ENCODE results near the gene TFAP2C.

The TFAP2C gene

GRCh38 chr20:56687061-56687460 lies 58.0 kb downstream of the TFAP2C start:
- TF ChIP-seq, protein P1, sequence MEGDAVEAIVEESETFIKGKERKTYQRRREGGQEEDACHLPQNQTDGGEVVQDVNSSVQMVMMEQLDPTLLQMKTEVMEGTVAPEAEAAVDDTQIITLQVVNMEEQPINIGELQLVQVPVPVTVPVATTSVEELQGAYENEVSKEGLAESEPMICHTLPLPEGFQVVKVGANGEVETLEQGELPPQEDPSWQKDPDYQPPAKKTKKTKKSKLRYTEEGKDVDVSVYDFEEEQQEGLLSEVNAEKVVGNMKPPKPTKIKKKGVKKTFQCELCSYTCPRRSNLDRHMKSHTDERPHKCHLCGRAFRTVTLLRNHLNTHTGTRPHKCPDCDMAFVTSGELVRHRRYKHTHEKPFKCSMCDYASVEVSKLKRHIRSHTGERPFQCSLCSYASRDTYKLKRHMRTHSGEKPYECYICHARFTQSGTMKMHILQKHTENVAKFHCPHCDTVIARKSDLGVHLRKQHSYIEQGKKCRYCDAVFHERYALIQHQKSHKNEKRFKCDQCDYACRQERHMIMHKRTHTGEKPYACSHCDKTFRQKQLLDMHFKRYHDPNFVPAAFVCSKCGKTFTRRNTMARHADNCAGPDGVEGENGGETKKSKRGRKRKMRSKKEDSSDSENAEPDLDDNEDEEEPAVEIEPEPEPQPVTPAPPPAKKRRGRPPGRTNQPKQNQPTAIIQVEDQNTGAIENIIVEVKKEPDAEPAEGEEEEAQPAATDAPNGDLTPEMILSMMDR (IDR thresholded peaks at IDR 0.05; ENCODE audit: borderline replicate concordance, extremely low read depth, low read length, poor library complexity, severe bottlenecking) = no peak
- no peak for TF ChIP-seq EZH2 (IDR thresholded peaks at IDR 0.05; ENCODE audit: borderline replicate concordance, low read depth, low read length, severe bottlenecking)
- H4K20me1 ChIP-seq (ENCODE audit: insufficient read depth, low read length) = no peaks in the 10 kb centered on the region
- H2AFZ ChIP-seq (ENCODE audit: low read depth, low read length) = no peak overlapping the region
- DNase-seq (no peak), ATAC-seq (ENCODE audit: insufficient read depth, low read depth) (no peak)
- no peaks in the 10 kb centered on the region for H3K79me2 ChIP-seq (ENCODE audit: insufficient read depth, low read length)
- H3K36me3 ChIP-seq (ENCODE audit: insufficient read depth, low read length) = no peaks in the 10 kb centered on the region
- no peaks in the 10 kb centered on the region for H3K4me1 ChIP-seq (ENCODE audit: insufficient read depth, low read length)
- H3K27me3 ChIP-seq (ENCODE audit: insufficient read depth, low read length, poor library complexity) = no peaks in the 10 kb centered on the region
- H3K4me2 ChIP-seq (ENCODE audit: insufficient read depth, low read length) = no peak overlapping the region
- no peak overlapping the region for H3K9ac ChIP-seq (ENCODE audit: low read depth, low read length)
- no peak overlapping the region for H3K27ac ChIP-seq (ENCODE audit: low read length)
- no peak overlapping the region for H3K4me3 ChIP-seq (ENCODE audit: low read depth in 1 of 2, low read length in 2 of 2)
- H3K9me3 ChIP-seq (ENCODE audit: insufficient read depth, low read length, severe bottlenecking) = no peaks in the 10 kb centered on the region

DNA sequence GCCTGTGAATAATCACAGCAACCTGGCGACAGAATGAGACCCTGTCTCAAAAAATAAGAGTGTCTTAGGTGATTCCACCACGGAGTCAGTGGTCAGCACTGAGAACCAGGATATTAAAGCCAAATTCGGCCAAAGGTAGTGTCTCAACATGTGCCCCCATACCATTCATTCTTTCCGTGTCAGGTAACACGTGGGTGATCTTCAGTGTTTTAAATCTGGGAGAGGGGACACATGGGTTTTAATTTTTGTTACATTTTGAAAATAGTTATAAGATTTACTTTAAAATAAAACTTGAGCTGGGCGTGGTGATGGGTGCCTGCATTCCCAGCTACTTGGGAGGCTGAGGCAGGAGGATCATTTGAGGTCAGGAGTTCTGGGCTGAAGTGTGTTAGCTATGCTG lies 59.0 kb downstream of the TFAP2C start:
- no peak for TF ChIP-seq EZH2 (IDR thresholded peaks at IDR 0.05; ENCODE audit: borderline replicate concordance, low read depth, low read length, severe bottlenecking)
- TF ChIP-seq, protein P1 (IDR thresholded peaks at IDR 0.05; ENCODE audit: borderline replicate concordance, extremely low read depth, low read length, poor library complexity, severe bottlenecking) = no peak
- no peak for ATAC-seq (ENCODE audit: insufficient read depth, low read depth)

More for the DNA sequence above, 59.0 kb downstream of the TFAP2C start:
- Histone ChIP-seq H3K4me3 (ENCODE audit: low read depth in 1 of 2, low read length in 2 of 2) (no peak overlapping the region), H2AFZ (ENCODE audit: low read depth, low read length) (no peak overlapping the region), H3K9ac (ENCODE audit: low read depth, low read length) (no peak overlapping the region), H3K9me3 (ENCODE audit: insufficient read depth, low read length, severe bottlenecking) (no peaks in the 10 kb centered on the region), H3K79me2 (ENCODE audit: insufficient read depth, low read length) (no peaks in the 10 kb centered on the region), H4K20me1 (ENCODE audit: insufficient read depth, low read length) (no peaks in the 10 kb centered on the region), H3K27ac (ENCODE audit: low read length) (no peak overlapping the region), H3K27me3 (ENCODE audit: insufficient read depth, low read length, poor library complexity) (peaks cover 1% of the 10 kb centered on the region), H3K4me1 (ENCODE audit: insufficient read depth, low read length) (no peaks in the 10 kb centered on the region), H3K4me2 (ENCODE audit: insufficient read depth, low read length) (no peak overlapping the region), H3K36me3 (ENCODE audit: insufficient read depth, low read length) (no peaks in the 10 kb centered on the region)
- no peak for DNase-seq

All from DND-41 (cell line).